Measurements from ENCODE around the gene FAM43A. TPM values are rescaled to one million over a fixed set of nuclear protein-coding genes. Genes with fewer than 3 reads are reported as not detected.

The FAM43A gene
- total RNA-seq, 4 donors from 2014 or later: 13.0 to 59.3 (median 31.7) TPM

DNA sequence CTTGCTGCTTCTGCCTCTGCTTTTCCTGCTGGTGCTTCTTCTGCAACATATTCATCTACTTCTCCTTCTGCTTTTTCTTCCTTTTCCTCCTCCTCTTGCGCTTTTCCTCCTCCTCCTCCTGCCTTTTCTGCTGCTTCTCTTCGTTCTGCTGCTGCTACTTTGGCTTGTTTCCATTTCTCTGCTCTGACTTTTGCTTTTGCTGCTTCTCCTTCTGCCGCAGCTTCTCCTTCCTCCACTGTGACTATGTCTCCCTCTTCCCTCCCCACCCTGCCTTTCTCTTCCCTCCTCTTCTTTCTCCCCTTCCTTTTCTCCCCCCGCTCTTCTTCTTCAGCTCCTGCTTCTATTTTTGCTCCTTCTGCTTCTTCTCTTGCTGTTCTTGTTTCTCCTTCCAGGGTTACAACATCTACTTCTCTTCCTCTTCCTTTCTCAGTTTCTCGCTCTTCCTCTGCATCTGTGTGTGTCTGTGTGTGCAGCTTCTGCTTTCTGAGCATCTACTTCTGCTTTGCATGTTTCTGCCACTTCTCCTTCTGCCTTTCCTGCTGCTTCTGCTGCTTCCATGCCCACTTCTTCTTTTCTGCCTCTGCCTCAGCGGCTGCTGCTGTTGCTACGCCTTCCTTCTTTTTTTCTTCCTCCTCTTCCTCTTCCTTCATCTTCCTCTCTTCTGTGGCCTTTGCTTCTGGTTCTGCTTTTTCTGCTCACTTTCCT, 51.4 kb downstream of the FAM43A start:
- TF ChIP-seq, protein P1, sequence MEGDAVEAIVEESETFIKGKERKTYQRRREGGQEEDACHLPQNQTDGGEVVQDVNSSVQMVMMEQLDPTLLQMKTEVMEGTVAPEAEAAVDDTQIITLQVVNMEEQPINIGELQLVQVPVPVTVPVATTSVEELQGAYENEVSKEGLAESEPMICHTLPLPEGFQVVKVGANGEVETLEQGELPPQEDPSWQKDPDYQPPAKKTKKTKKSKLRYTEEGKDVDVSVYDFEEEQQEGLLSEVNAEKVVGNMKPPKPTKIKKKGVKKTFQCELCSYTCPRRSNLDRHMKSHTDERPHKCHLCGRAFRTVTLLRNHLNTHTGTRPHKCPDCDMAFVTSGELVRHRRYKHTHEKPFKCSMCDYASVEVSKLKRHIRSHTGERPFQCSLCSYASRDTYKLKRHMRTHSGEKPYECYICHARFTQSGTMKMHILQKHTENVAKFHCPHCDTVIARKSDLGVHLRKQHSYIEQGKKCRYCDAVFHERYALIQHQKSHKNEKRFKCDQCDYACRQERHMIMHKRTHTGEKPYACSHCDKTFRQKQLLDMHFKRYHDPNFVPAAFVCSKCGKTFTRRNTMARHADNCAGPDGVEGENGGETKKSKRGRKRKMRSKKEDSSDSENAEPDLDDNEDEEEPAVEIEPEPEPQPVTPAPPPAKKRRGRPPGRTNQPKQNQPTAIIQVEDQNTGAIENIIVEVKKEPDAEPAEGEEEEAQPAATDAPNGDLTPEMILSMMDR (IDR thresholded peaks at IDR 0.05): no peak
- no peak for ATAC-seq (ENCODE audit: low FRiP score)
- DNase-seq (ENCODE audit: low spot score): no peak

Small RNA genes lying within 50 kb of the gene (small RNA-seq; reads per million reads assigned to genes)
- gene AC046143.2: not detected

Other genes starting within 250 kb of the FAM43A start
- 100 to 1,000 TPM; 124 to 638 (median 294) TPM for gene ATP13A3, start 198.9 kb upstream of the FAM43A start, total RNA-seq
- gene TMEM44, start 52.5 kb upstream of the FAM43A start, total RNA-seq: 10 to 100 TPM in 1 of 4 donors, 1 to 10 TPM in 3; 3.3 to 26.8 (median 7.5) TPM
- gene LSG1, start 13.7 kb upstream of the FAM43A start, total RNA-seq: 10 to 100 TPM; 34.4 to 82.5 (median 35.2) TPM

Measured in omental fat pad (tissue), 4 donors.